GM23338 (cell line): Measurements from ENCODE around the gene DUSP8. TPM values are rescaled to one million over a fixed set of nuclear protein-coding genes. Genes with fewer than 3 reads are reported as not detected.

Source experiments
- ATAC-seq: fragments of 200-7000 bp; cut with Tn5 transposase; 3 replicates; pipeline ENCODE4 v1.9.1; 2020
- DNase-seq: peaks from one replicate; pipeline ENCODE4 v3.0.0-alpha.2; 2015; ENCODE audit warnings: low spot score
- H2AFZ ChIP-seq: fragments of 200-600 bp; sonication (generic); 2 replicates; pipeline ENCODE4 v1.8.0; 2016; ENCODE audit warnings: antibody characterized with exemption, mild to moderate bottlenecking, moderate library complexity
- H3F3A ChIP-seq: fragments of 200-600 bp; sonication (generic); replicated peaks from 2 replicates; pipeline ENCODE4 v1.8.0; 2017; ENCODE audit warnings: antibody characterized with exemption, mixed run types, low read depth
- H3K27ac ChIP-seq: fragments of 200-600 bp; sonication (generic); 2 replicates; pipeline ENCODE4 v1.6.1; 2016; ENCODE audit warnings: low read depth
- H3K27me3 ChIP-seq: fragments of 200-600 bp; sonication (generic); 2 replicates; pipeline ENCODE4 v1.8.0; 2016; ENCODE audit warnings: mild to moderate bottlenecking, mixed run types, moderate library complexity; ENCODE audit not compliant: insufficient read depth
- H3K36me3 ChIP-seq: fragments of 200-600 bp; sonication (generic); 2 replicates; pipeline ENCODE4 v1.8.0; 2016; ENCODE audit warnings: mild to moderate bottlenecking; ENCODE audit not compliant: insufficient read depth
- H3K4me1 ChIP-seq: fragments of 200-600 bp; sonication (generic); 2 replicates; pipeline ENCODE4 v1.8.0; 2016; ENCODE audit warnings: mild to moderate bottlenecking, moderate library complexity; ENCODE audit not compliant: insufficient read depth
- H3K4me2 ChIP-seq: fragments of 200-600 bp; sonication (generic); 2 replicates; pipeline ENCODE4 v1.7.1; 2017; ENCODE audit warnings: mixed run types
- H3K4me3 ChIP-seq: fragments of 200-600 bp; sonication (generic); 2 replicates; pipeline ENCODE4 v1.6.1; 2016; ENCODE audit warnings: mixed run types
- H3K79me2 ChIP-seq: fragments of 200-600 bp; sonication (generic); replicated peaks from 2 replicates; pipeline ENCODE4 v1.8.0; 2017; ENCODE audit warnings: mild to moderate bottlenecking; ENCODE audit not compliant: insufficient read depth
- H3K9me2 ChIP-seq: fragments of 200-600 bp; sonication (generic); 2 replicates; pipeline ENCODE4 v1.8.0; 2017; ENCODE audit not compliant: insufficient read depth
- H4K20me1 ChIP-seq: fragments of 200-600 bp; sonication (generic); replicated peaks from 2 replicates; pipeline ENCODE4 v1.8.0; 2017; ENCODE audit warnings: mild to moderate bottlenecking; ENCODE audit not compliant: insufficient read depth
- H3K27ac Mint-ChIP-seq: 2 replicates; pipeline ENCODE4 v1.8.0; 2020; ENCODE audit warnings: inconsistent platforms, mild to moderate bottlenecking, moderate library complexity, mixed read lengths
- H3K27me3 Mint-ChIP-seq: 3 replicates; pipeline ENCODE4 v1.8.0; 2022; ENCODE audit warnings: low read depth, mild to moderate bottlenecking, moderate library complexity, mixed read lengths, inconsistent platforms; ENCODE audit not compliant: insufficient read depth, poor library complexity
- H3K36me3 Mint-ChIP-seq: 3 replicates; pipeline ENCODE4 v1.8.0; 2021; ENCODE audit warnings: low read depth, mild to moderate bottlenecking, inconsistent platforms, moderate library complexity, mixed read lengths
- H3K4me1 Mint-ChIP-seq: 3 replicates; pipeline ENCODE4 v1.8.0; 2020; ENCODE audit warnings: mild to moderate bottlenecking, inconsistent platforms, mixed read lengths
- H3K4me3 Mint-ChIP-seq: 3 replicates; pipeline ENCODE4 v1.8.0; 2021; ENCODE audit warnings: moderate library complexity, mild to moderate bottlenecking, inconsistent platforms, mixed read lengths
- H3K9me3 Mint-ChIP-seq: 3 replicates; pipeline ENCODE4 v1.8.0; 2020; ENCODE audit warnings: moderate library complexity, mild to moderate bottlenecking, inconsistent platforms, mixed read lengths
- EZH2 ChIP-seq: fragments of 200-600 bp; sonication (generic); IDR thresholded peaks from one replicate; pipeline ENCODE4 v1.8.0; 2017; ENCODE audit warnings: antibody characterized with exemption, mild to moderate bottlenecking, low read depth; ENCODE audit not compliant: unreplicated experiment
- EZH2phosphoT487 ChIP-seq: fragments of 200-600 bp; sonication (generic); IDR thresholded peaks from one replicate; pipeline ENCODE4 v1.8.1; 2018; ENCODE audit warnings: antibody characterized with exemption; ENCODE audit not compliant: unreplicated experiment
- POLR2AphosphoS5 ChIP-seq: IDR thresholded peaks from 2 replicates; pipeline ENCODE4 v1.6.1; 2016; ENCODE audit warnings: antibody characterized with exemption, low read depth
- STAT1 ChIP-seq: IDR thresholded peaks from one replicate; pipeline ENCODE4 v1.6.1; 2016; ENCODE audit warnings: antibody characterized with exemption; ENCODE audit not compliant: unreplicated experiment
- ZNF114 ChIP-seq: fragments of 250-450 bp; sonication (Bioruptor Pico); IDR thresholded peaks from 2 replicates; pipeline ENCODE4 v1.5.0; 2020; ENCODE audit warnings: mild to moderate bottlenecking, moderate library complexity
- ZNF331 ChIP-seq: fragments of 250-450 bp; sonication (Bioruptor Pico); IDR thresholded peaks from 2 replicates; pipeline ENCODE4 v1.5.0; 2020; ENCODE audit warnings: low read depth, mild to moderate bottlenecking, moderate library complexity
- polyA plus RNA-seq: library from polyadenylated mRNA; unstranded; fragments of >200 nt; fragmentation: Nextera tagmentation; extraction: Ambion mirVana; gene quantifications from 2 replicates; pipeline ENCODE4 v1.2.1, GENCODE V29; 2016
- total RNA-seq: library from RNA; depleted of rRNA; stranded (reverse); fragments of >200 nt; shearing (Covaris generic); gene quantifications from 2 replicates; pipeline ENCODE4 v1.2.3, GENCODE V29; 2014
- TF ChIP-seq, protein P1 (sequence below), 2 experiments: fragments of 200-600 bp in 1 of 2; sonication (generic) in 1 of 2; conservative IDR thresholded peaks; 2 replicates each; pipeline versions ENCODE4 v1.5.1 to v1.6.1; 2016 to 2017; ENCODE audit warnings: antibody characterized with exemption in 2 of 2, low read depth in 2 of 2, mild to moderate bottlenecking in 2 of 2, moderate library complexity in 1 of 2
- TF ChIP-seq, protein P2 (sequence below): IDR thresholded peaks from one replicate; pipeline ENCODE4 v1.6.1; 2018; ENCODE audit warnings: antibody characterized with exemption; ENCODE audit not compliant: unreplicated experiment
- TF ChIP-seq, protein P3 (sequence below): IDR thresholded peaks from 2 replicates; pipeline ENCODE4 v1.6.1; 2016; ENCODE audit warnings: antibody characterized with exemption

The DUSP8 gene
- total and polyA plus RNA-seq, 2 experiments from 2014 or later = 1.1 TPM

DNA sequence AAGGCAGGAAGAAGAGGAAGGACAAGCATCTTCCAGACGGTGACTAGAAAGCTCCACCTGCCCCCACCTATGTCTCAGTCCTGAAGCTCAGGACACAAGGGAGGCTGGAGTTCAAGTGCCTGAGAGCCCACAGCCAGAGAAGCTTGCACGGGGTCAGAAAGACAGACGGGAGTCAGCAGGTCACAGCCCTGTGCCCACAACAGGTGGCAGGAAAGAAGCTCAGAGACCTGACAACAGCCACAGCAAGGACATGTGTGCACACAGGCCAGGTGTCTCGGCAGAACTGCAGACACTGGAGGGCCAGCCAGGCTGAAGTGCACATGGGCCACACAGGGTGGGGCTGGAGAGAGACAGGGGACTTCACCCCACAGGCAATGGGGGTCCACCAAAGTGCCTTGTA is 48.3 kb downstream of the DUSP8 start (continued):
- TF ChIP-seq, protein P1, sequence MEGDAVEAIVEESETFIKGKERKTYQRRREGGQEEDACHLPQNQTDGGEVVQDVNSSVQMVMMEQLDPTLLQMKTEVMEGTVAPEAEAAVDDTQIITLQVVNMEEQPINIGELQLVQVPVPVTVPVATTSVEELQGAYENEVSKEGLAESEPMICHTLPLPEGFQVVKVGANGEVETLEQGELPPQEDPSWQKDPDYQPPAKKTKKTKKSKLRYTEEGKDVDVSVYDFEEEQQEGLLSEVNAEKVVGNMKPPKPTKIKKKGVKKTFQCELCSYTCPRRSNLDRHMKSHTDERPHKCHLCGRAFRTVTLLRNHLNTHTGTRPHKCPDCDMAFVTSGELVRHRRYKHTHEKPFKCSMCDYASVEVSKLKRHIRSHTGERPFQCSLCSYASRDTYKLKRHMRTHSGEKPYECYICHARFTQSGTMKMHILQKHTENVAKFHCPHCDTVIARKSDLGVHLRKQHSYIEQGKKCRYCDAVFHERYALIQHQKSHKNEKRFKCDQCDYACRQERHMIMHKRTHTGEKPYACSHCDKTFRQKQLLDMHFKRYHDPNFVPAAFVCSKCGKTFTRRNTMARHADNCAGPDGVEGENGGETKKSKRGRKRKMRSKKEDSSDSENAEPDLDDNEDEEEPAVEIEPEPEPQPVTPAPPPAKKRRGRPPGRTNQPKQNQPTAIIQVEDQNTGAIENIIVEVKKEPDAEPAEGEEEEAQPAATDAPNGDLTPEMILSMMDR (conservative IDR thresholded peaks at IDR 0.05; ENCODE audit: low read depth in 2 of 2) = no peak
- TF ChIP-seq, protein P2, sequence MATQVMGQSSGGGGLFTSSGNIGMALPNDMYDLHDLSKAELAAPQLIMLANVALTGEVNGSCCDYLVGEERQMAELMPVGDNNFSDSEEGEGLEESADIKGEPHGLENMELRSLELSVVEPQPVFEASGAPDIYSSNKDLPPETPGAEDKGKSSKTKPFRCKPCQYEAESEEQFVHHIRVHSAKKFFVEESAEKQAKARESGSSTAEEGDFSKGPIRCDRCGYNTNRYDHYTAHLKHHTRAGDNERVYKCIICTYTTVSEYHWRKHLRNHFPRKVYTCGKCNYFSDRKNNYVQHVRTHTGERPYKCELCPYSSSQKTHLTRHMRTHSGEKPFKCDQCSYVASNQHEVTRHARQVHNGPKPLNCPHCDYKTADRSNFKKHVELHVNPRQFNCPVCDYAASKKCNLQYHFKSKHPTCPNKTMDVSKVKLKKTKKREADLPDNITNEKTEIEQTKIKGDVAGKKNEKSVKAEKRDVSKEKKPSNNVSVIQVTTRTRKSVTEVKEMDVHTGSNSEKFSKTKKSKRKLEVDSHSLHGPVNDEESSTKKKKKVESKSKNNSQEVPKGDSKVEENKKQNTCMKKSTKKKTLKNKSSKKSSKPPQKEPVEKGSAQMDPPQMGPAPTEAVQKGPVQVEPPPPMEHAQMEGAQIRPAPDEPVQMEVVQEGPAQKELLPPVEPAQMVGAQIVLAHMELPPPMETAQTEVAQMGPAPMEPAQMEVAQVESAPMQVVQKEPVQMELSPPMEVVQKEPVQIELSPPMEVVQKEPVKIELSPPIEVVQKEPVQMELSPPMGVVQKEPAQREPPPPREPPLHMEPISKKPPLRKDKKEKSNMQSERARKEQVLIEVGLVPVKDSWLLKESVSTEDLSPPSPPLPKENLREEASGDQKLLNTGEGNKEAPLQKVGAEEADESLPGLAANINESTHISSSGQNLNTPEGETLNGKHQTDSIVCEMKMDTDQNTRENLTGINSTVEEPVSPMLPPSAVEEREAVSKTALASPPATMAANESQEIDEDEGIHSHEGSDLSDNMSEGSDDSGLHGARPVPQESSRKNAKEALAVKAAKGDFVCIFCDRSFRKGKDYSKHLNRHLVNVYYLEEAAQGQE = no peak
- TF ChIP-seq EZH2phosphoT487 = no peak
- no peak for TF ChIP-seq EZH2

DNA sequence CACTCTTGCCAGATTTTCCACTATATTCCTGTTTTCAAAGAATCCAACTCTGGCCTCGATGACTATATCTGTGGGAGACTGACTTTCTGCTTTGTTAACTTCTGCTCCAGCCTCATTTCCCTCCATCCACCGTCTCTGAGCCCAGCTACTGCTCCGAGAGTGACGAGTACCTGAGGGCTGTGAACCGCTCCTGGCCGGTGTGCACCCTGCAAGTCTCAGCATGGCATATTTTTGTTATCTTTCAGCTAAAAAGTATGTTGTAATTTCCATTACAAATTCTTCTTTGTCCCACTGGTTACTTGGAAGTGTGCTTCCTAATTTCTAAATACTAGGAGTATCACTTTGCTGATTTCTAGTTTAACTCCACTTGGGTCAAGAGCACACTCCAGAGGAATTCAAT is 49.0 kb downstream of the DUSP8 start:
- DNase-seq = no peak
- Histone ChIP-seq H3F3A (no peaks in the 10 kb centered on the region), H2AFZ (no peak overlapping the region), H4K20me1 (peaks cover 4% of the 10 kb centered on the region), H3K79me2 (peaks cover 52% of the 10 kb centered on the region), H3K4me1 (no peaks in the 10 kb centered on the region), H3K4me2 (no peak overlapping the region), H3K36me3 (no peaks in the 10 kb centered on the region), H3K9me2 (no peaks in the 10 kb centered on the region), H3K27me3 (no peaks in the 10 kb centered on the region), H3K27ac (no peak overlapping the region), H3K4me3 (no peak overlapping the region)
- H3K27me3 Mint-ChIP-seq = peaks cover 4% of the 10 kb centered on the region
- no peak overlapping the region for H3K4me3 Mint-ChIP-seq
- H3K27ac Mint-ChIP-seq = no peak overlapping the region
- H3K4me1 Mint-ChIP-seq = peaks cover 5% of the 10 kb centered on the region
- no peaks in the 10 kb centered on the region for H3K36me3 Mint-ChIP-seq
- no peak for ATAC-seq
- no peaks in the 10 kb centered on the region for H3K9me3 Mint-ChIP-seq
- TF ChIP-seq POLR2AphosphoS5 = no peak
- TF ChIP-seq, protein P2 = no peak
- no peak for TF ChIP-seq EZH2
- TF ChIP-seq STAT1 = no peak
- TF ChIP-seq ZNF331 = no peak
- TF ChIP-seq, protein P3, sequence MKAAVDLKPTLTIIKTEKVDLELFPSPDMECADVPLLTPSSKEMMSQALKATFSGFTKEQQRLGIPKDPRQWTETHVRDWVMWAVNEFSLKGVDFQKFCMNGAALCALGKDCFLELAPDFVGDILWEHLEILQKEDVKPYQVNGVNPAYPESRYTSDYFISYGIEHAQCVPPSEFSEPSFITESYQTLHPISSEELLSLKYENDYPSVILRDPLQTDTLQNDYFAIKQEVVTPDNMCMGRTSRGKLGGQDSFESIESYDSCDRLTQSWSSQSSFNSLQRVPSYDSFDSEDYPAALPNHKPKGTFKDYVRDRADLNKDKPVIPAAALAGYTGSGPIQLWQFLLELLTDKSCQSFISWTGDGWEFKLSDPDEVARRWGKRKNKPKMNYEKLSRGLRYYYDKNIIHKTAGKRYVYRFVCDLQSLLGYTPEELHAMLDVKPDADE = no peak
- TF ChIP-seq, protein P1 (conservative IDR thresholded peaks at IDR 0.05; ENCODE audit: low read depth in 2 of 2) = no peak
- no peak for TF ChIP-seq ZNF114 (CRISPR knock-in tag)
- no peak for TF ChIP-seq EZH2phosphoT487
